ENCODE measurements around the gene GPR34. TPM values are rescaled to one million over a fixed set of nuclear protein-coding genes. Genes with fewer than 3 reads are reported as not detected.
A peak's percentile ranks its signal among the peaks of the same experiment; 100 is the strongest.

The GPR34 gene
- total and polyA plus RNA-seq, 2 donors (not counting 1 experiment from before 2014, with no cell fraction given), result 0.21 TPM; not detected in 1

DNA sequence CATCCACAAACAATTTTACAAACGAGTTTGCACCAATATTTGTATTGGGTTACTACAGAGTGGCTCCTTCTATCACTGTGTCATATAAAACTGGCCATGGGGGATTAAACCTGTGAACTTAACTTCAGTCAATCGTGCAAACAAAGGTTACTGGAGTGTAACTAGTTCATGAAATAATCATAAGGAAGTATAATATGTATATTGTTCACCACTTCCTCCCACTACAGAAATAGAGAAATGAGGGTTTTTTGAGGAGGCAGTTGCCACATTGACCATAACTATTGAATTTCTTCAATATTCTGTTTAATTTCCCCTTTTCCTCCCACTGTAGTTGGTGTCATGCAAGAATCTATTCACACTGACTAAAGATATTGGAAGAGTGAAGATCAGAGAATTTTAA lies 35.1 kb downstream of the GPR34 start, which contains the start of gene GPR82:
Gene GPR82 (plus strand): TSS at position 356 of the 400 bp plus-strand sequence. CDS start 2,846 bp downstream, outside the sequence.
- Mint-ChIP-seq H3K27ac (peak within 1 kb of the TSS; percentile 46), H3K9me3 (ENCODE audit: insufficient read depth) (no peaks in the 10 kb centered on the region), H3K4me1 (peaks cover 51% of the 10 kb centered on the region), H3K27me3 (no peaks in the 10 kb centered on the region), H3K4me3 (peak within 1 kb of the TSS; percentile 59)
- CTCF ChIA-PET, result no interaction called here
- H3K27me3 ChIP-seq (replicated peaks in 1 of 4; ENCODE audit: control extremely low read depth in 1 of 4, control insufficient read depth in 3 of 4, insufficient read depth in 4 of 4, low read length in 3 of 4), result no peaks in the 10 kb centered on the region
- peak within 1 kb of the TSS; percentile 58 for H3K4me2 ChIP-seq (replicated peaks; ENCODE audit: low read depth, low read length, poor library complexity, severe bottlenecking)
- no peak within 1 kb of the TSS for H3K9ac ChIP-seq (ENCODE audit: low read length)
- no peak within 1 kb of the TSS for H3K4me3 ChIP-seq (ENCODE audit: control extremely low read depth in 1 of 5, extremely low read depth in 1 of 5, insufficient read depth in 1 of 5, low read depth in 2 of 5, low read length in 4 of 5)
- no peaks in the 10 kb centered on the region for H4K20me1 ChIP-seq (ENCODE audit: control insufficient read depth, insufficient read depth, low read length, poor library complexity, severe bottlenecking)
- H3K79me2 ChIP-seq (ENCODE audit: control insufficient read depth, insufficient read depth, low read length), result no peaks in the 10 kb centered on the region
- TF ChIP-seq, protein P1, sequence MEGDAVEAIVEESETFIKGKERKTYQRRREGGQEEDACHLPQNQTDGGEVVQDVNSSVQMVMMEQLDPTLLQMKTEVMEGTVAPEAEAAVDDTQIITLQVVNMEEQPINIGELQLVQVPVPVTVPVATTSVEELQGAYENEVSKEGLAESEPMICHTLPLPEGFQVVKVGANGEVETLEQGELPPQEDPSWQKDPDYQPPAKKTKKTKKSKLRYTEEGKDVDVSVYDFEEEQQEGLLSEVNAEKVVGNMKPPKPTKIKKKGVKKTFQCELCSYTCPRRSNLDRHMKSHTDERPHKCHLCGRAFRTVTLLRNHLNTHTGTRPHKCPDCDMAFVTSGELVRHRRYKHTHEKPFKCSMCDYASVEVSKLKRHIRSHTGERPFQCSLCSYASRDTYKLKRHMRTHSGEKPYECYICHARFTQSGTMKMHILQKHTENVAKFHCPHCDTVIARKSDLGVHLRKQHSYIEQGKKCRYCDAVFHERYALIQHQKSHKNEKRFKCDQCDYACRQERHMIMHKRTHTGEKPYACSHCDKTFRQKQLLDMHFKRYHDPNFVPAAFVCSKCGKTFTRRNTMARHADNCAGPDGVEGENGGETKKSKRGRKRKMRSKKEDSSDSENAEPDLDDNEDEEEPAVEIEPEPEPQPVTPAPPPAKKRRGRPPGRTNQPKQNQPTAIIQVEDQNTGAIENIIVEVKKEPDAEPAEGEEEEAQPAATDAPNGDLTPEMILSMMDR (IDR thresholded peaks at IDR 0.05), result no peak
- TF ChIP-seq EZH2 (IDR thresholded peaks at IDR 0.05; ENCODE audit: borderline replicate concordance, insufficient read depth, low read depth, low read length, poor library complexity, severe bottlenecking), result no peak
- no peak within 1 kb of the TSS for H2AFZ ChIP-seq (ENCODE audit: insufficient read depth, low read depth, low read length, poor library complexity, severe bottlenecking)
- peaks cover 0 to 1% of the 10 kb centered on the region in 2 experiments for H3K36me3 ChIP-seq (replicated peaks in 1 of 2; ENCODE audit: control extremely low read depth in 1 of 2, control insufficient read depth in 1 of 2, extremely low read depth in 1 of 2, insufficient read depth in 2 of 2, low read length in 1 of 2)
- ATAC-seq (ENCODE audit: low read depth) (peak; percentile 54), DNase-seq (peak; percentile 34)
- peaks cover 0 to 5% (median 3%) of the 10 kb centered on the region in 3 donors for H3K9me3 ChIP-seq (ENCODE audit: control extremely low read depth in 1 of 3, control insufficient read depth in 2 of 3, insufficient read depth in 1 of 3, low read length in 2 of 3)
- intact Hi-C loops (cut with micrococcal nuclease), result loop anchor here (1.0 kb wide), 1 partner anchor 10 kb away; no protein-coding TSS in a partner anchor
- WGBS (ENCODE audit: insufficient coverage), result no CpG with 5 or more reads among the region's 2 CpGs
- POLR2A ChIA-PET, result no interaction called here
- peaks cover 47 to 50% of the 10 kb centered on the region in 2 donors for H3K4me1 ChIP-seq (ENCODE audit: control insufficient read depth in 2 of 2, insufficient read depth in 2 of 2, low read length in 2 of 2)
- no peak within 1 kb of the TSS for H3K27ac ChIP-seq (ENCODE audit: low read length in 2 of 2)

DNA sequence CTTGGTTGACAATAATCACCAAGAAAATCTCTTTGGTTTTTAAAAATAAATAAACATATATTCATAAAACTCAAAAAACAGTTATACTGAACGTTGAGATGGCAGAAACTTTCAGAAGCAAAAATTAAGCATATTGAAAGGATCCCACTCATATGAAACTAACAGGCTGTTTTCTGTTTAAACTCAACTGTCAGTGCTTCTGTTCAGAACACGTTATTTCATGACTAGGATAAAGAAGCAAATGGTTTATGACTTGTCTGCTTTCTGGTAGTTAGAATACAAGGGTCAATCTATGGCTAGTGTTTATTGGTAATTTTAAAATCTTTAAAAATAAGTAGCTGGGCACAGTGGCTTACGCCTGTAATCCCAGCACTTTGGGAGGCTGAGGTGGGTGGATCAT lies 39.4 kb downstream of the GPR34 start:
- peaks cover 30% of the 10 kb centered on the region for H3K4me1 Mint-ChIP-seq
- H3K27me3 ChIP-seq (replicated peaks in 1 of 4; ENCODE audit: control extremely low read depth in 1 of 4, control insufficient read depth in 3 of 4, insufficient read depth in 4 of 4, low read length in 3 of 4), result no peaks in the 10 kb centered on the region

More for the DNA sequence above, 39.4 kb downstream of the GPR34 start:
- no peaks in the 10 kb centered on the region for H3K9me3 Mint-ChIP-seq (ENCODE audit: insufficient read depth)
- intact Hi-C loops (cut with micrococcal nuclease), result no loop called here
- Histone ChIP-seq H4K20me1 (ENCODE audit: control insufficient read depth, insufficient read depth, low read length, poor library complexity, severe bottlenecking) (no peaks in the 10 kb centered on the region), H3K36me3 (replicated peaks in 1 of 2; ENCODE audit: control extremely low read depth in 1 of 2, control insufficient read depth in 1 of 2, extremely low read depth in 1 of 2, insufficient read depth in 2 of 2, low read length in 1 of 2) (no peaks in the 10 kb centered on the region), H3K9me3 (ENCODE audit: control extremely low read depth in 1 of 3, control insufficient read depth in 2 of 3, insufficient read depth in 1 of 3, low read length in 2 of 3) (no peaks in the 10 kb centered on the region), H3K4me3 (ENCODE audit: control extremely low read depth in 1 of 5, extremely low read depth in 1 of 5, insufficient read depth in 1 of 5, low read depth in 2 of 5, low read length in 4 of 5) (no peak overlapping the region), H2AFZ (ENCODE audit: insufficient read depth, low read depth, low read length, poor library complexity, severe bottlenecking) (no peak overlapping the region), H3K4me1 (ENCODE audit: control insufficient read depth in 2 of 2, insufficient read depth in 2 of 2, low read length in 2 of 2) (peaks cover 18% of the 10 kb centered on the region in 2 donors), H3K27ac (ENCODE audit: low read length in 2 of 2) (no peak overlapping the region), H3K9ac (ENCODE audit: low read length) (no peak overlapping the region), H3K4me2 (replicated peaks; ENCODE audit: low read depth, low read length, poor library complexity, severe bottlenecking) (no peak overlapping the region), H3K79me2 (ENCODE audit: control insufficient read depth, insufficient read depth, low read length) (no peaks in the 10 kb centered on the region)
- TF ChIP-seq EZH2 (IDR thresholded peaks at IDR 0.05; ENCODE audit: borderline replicate concordance, insufficient read depth, low read depth, low read length, poor library complexity, severe bottlenecking), result no peak
- TF ChIP-seq, protein P1 (IDR thresholded peaks at IDR 0.05), result no peak
- ATAC-seq (ENCODE audit: low read depth) (no peak), DNase-seq (no peak)
- no CpG with 5 or more reads among the region's 3 CpGs for WGBS (ENCODE audit: insufficient coverage)
- H3K27ac Mint-ChIP-seq, result no peak overlapping the region
- ChIA-PET POLR2A (no interaction called here), CTCF (no interaction called here)
- H3K27me3 Mint-ChIP-seq, result no peaks in the 10 kb centered on the region
- H3K4me3 Mint-ChIP-seq, result no peak overlapping the region

Measured in B cell (primary cell).